CD14-positive monocyte (primary cell): Measurements from ENCODE around the gene SLCO2A1. TPM values are rescaled to one million over a fixed set of nuclear protein-coding genes. Genes with fewer than 3 reads are reported as not detected.

Source experiments
- DNase-seq, 3 donors: peaks; one replicate each; pipeline ENCODE4 v3.0.0-alpha.2; 2011 to 2022
- H2AFZ ChIP-seq: 2 replicates; pipeline ENCODE4 v1.6.0; 2012; ENCODE audit warnings: mild to moderate bottlenecking, low read depth, low read length, inconsistent platforms; ENCODE audit not compliant: insufficient read depth, poor library complexity, severe bottlenecking
- H3K27ac ChIP-seq, 2 donors: 1 replicate in 1 of 2; 2 replicates in 1 of 2; pipeline ENCODE4 v1.5.1; 2012 to 2013; ENCODE audit warnings: low read length in 2 of 2, control low read depth in 1 of 2, inconsistent platforms in 1 of 2, low read depth in 1 of 2, mild to moderate bottlenecking in 1 of 2
- H3K27me3 ChIP-seq, 2 donors: one replicate each; pipeline versions ENCODE4 v1.6.0 to v1.6.1; 2011 to 2013; ENCODE audit warnings: low read length in 2 of 2; ENCODE audit not compliant: control insufficient read depth in 2 of 2, insufficient read depth in 2 of 2
- H3K36me3 ChIP-seq, 2 donors: replicated peaks in 1 of 2; 1 replicate in 1 of 2; 2 replicates in 1 of 2; pipeline versions ENCODE4 v1.5.1 to v1.6.1; 2012 to 2013; ENCODE audit warnings: low read length in 2 of 2, control low read depth in 1 of 2, inconsistent platforms in 1 of 2, mild to moderate bottlenecking in 1 of 2; ENCODE audit not compliant: insufficient read depth in 2 of 2, control insufficient read depth in 1 of 2
- H3K4me1 ChIP-seq, 2 donors: 1 replicate in 1 of 2; 2 replicates in 1 of 2; pipeline versions ENCODE4 v1.5.1 to v1.6.1; 2012 to 2013; ENCODE audit warnings: low read length in 2 of 2, control low read depth in 1 of 2, inconsistent platforms in 1 of 2, mild to moderate bottlenecking in 1 of 2, moderate library complexity in 1 of 2; ENCODE audit not compliant: insufficient read depth in 2 of 2, control insufficient read depth in 1 of 2
- H3K4me2 ChIP-seq: replicated peaks from 2 replicates; pipeline ENCODE3; 2012; ENCODE audit warnings: low read length, moderate library complexity, mild to moderate bottlenecking; ENCODE audit not compliant: poor library complexity, severe bottlenecking; ENCODE audit errors: extremely low read depth
- H3K4me3 ChIP-seq, 3 experiments: fragments of 200-600 bp in 1 of 3; sonication (generic) in 1 of 3; replicated peaks in 1 of 3; 1 replicate in 2 of 3; 2 replicates in 1 of 3; pipeline ENCODE4 v1.5.1; 2011 to 2013; ENCODE audit warnings: low read length in 3 of 3, mild to moderate bottlenecking in 3 of 3, control low read depth in 2 of 3, low read depth in 2 of 3, inconsistent platforms in 1 of 3, moderate library complexity in 1 of 3
- H3K79me2 ChIP-seq: 2 replicates; pipeline ENCODE4 v1.6.0; 2012; ENCODE audit warnings: mild to moderate bottlenecking, control low read depth, inconsistent platforms, low read length, moderate library complexity; ENCODE audit not compliant: insufficient read depth
- H3K9ac ChIP-seq: 2 replicates; pipeline ENCODE4 v1.6.0; 2017; ENCODE audit warnings: low read length, mild to moderate bottlenecking; ENCODE audit not compliant: insufficient read depth, poor library complexity, severe bottlenecking
- H3K9me3 ChIP-seq, 2 donors: replicated peaks in 1 of 2; 1 replicate in 1 of 2; 2 replicates in 1 of 2; pipeline versions ENCODE4 v1.5.1 to v1.6.1; 2012 to 2013; ENCODE audit warnings: low read length in 2 of 2, control low read depth in 1 of 2; ENCODE audit not compliant: control insufficient read depth in 1 of 2, insufficient read depth in 1 of 2
- H4K20me1 ChIP-seq: 2 replicates; pipeline ENCODE4 v1.6.0; 2012; ENCODE audit warnings: mild to moderate bottlenecking, low read length, control low read depth, moderate library complexity; ENCODE audit not compliant: insufficient read depth
- H3K27ac Mint-ChIP-seq, 7 donors: one replicate each; pipeline ENCODE4 v1.8.0; 2020; ENCODE audit warnings: mild to moderate bottlenecking in 7 of 7, mixed read lengths in 7 of 7, moderate library complexity in 6 of 7, inconsistent platforms in 2 of 7
- H3K27me3 Mint-ChIP-seq, 3 donors: one replicate each; pipeline ENCODE4 v1.8.0; 2021 to 2022; ENCODE audit warnings: low read depth in 3 of 3, mild to moderate bottlenecking in 3 of 3, mixed read lengths in 3 of 3, moderate library complexity in 3 of 3, inconsistent platforms in 1 of 3
- H3K36me3 Mint-ChIP-seq, 2 donors: one replicate each; pipeline ENCODE4 v1.8.0; 2020; ENCODE audit warnings: mixed read lengths in 2 of 2, inconsistent platforms in 1 of 2, mild to moderate bottlenecking in 1 of 2
- H3K4me1 Mint-ChIP-seq: one replicate; pipeline ENCODE4 v1.8.0; 2020; ENCODE audit warnings: mild to moderate bottlenecking, mixed read lengths
- H3K4me3 Mint-ChIP-seq, 2 donors: one replicate each; pipeline ENCODE4 v1.8.0; 2020; ENCODE audit warnings: mild to moderate bottlenecking in 2 of 2, mixed read lengths in 2 of 2, moderate library complexity in 1 of 2
- H3K9me3 Mint-ChIP-seq, 7 donors: one replicate each; pipeline ENCODE4 v1.8.0; 2020 to 2022; ENCODE audit warnings: mixed read lengths in 7 of 7, mild to moderate bottlenecking in 6 of 7, moderate library complexity in 6 of 7, inconsistent platforms in 2 of 7
- CTCF ChIP-seq: fragments of 200-600 bp; IDR thresholded peaks from one replicate; pipeline ENCODE4 v1.8.0; 2022; ENCODE audit warnings: antibody characterized with exemption, mild to moderate bottlenecking
- WGBS: methylation state at CpG from one replicate; pipeline ENCODE4 v1.1.5; 2013; ENCODE audit warnings: missing lambda C conversion rate; ENCODE audit not compliant: insufficient coverage; 5-methylcytosine and 5-hydroxymethylcytosine counted together
- intact Hi-C, 2 donors: fragments of 100-400 bp; cut with micrococcal nuclease; formaldehyde crosslinking; loops; one replicate each; pipeline versions ENCODE4 v1.15.0 to v1.15.1; 2023
- polyA plus RNA-seq, 3 donors: library from polyadenylated mRNA; depleted of rRNA in 1 of 3; unstranded in 2 of 3; stranded (reverse) in 1 of 3; fragments of 300-500 nt in 2 of 3; fragments of >200 nt in 1 of 3; fragmentation: Illumina TruSeq in 2 of 3; gene quantifications; 1 replicate in 2 of 3; 2 replicates in 1 of 3; pipeline ENCODE4 v1.2.3, GENCODE V29; 2012 to 2021

SLCO2A1 gene
- polyA plus RNA-seq, 3 donors, result 0.12 TPM; not detected in 2

- Mint-ChIP-seq H3K9me3 (peaks cover 0 to 3% (median 2%) of the 10 kb centered on the region in 7 donors), H3K27me3 (peaks cover 0 to 3% (median 2%) of the 10 kb centered on the region in 3 donors), H3K36me3 (no peaks in the 10 kb centered on the region), H3K4me3 (no peak overlapping the region), H3K27ac (no peak overlapping the region), H3K4me1 (no peaks in the 10 kb centered on the region)
- Histone ChIP-seq H3K27me3 (no peaks in the 10 kb centered on the region), H3K4me1 (no peaks in the 10 kb centered on the region), H3K4me2 (no peak overlapping the region), H3K36me3 (no peaks in the 10 kb centered on the region), H3K9me3 (no peaks in the 10 kb centered on the region), H3K79me2 (no peaks in the 10 kb centered on the region), H3K4me3 (no peak overlapping the region), H3K9ac (no peak overlapping the region), H4K20me1 (no peaks in the 10 kb centered on the region), H3K27ac (no peak overlapping the region), H2AFZ (no peak overlapping the region)
- no peak for TF ChIP-seq CTCF
- intact Hi-C loops, result no loop called here
- no peak for DNase-seq
- WGBS, result 100% methylated on average over 2 of the region's 2 CpGs
These were observed 15.5 kb downstream of the SLCO2A1 start for GRCh38 chr3:134014270-134014669.

- H3K27ac Mint-ChIP-seq, result no peak overlapping the region
- Histone ChIP-seq H3K27ac (no peak overlapping the region), H3K27me3 (no peaks in the 10 kb centered on the region), H3K9me3 (no peaks in the 10 kb centered on the region), H3K9ac (no peak overlapping the region), H3K4me1 (no peaks in the 10 kb centered on the region), H3K36me3 (no peaks in the 10 kb centered on the region), H4K20me1 (no peaks in the 10 kb centered on the region), H2AFZ (no peak overlapping the region), H3K4me3 (no peak overlapping the region), H3K79me2 (no peaks in the 10 kb centered on the region), H3K4me2 (no peak overlapping the region)
- no peak for TF ChIP-seq CTCF
- WGBS, result 63% methylated on average over 1 of the region's 3 CpGs
- no peak overlapping the region for H3K4me3 Mint-ChIP-seq
- H3K4me1 Mint-ChIP-seq, result no peaks in the 10 kb centered on the region
- no peak for DNase-seq
- intact Hi-C loops, result no loop called here
- peaks cover 1 to 3% (median 2%) of the 10 kb centered on the region in 3 donors for H3K27me3 Mint-ChIP-seq
- H3K9me3 Mint-ChIP-seq, result peaks cover 0 to 3% (median 2%) of the 10 kb centered on the region in 7 donors
- H3K36me3 Mint-ChIP-seq, result no peaks in the 10 kb centered on the region
These were observed 16.4 kb downstream of the SLCO2A1 start for GRCh38 chr3:134013280-134013679.
